HCT116 (cell line): ENCODE results near the gene MROH8. TPM values are rescaled to one million over a fixed set of nuclear protein-coding genes. Genes with fewer than 3 reads are reported as not detected.

ENCODE experiments used
- ATAC-seq: fragments of 200-7000 bp; cut with Tn5 transposase; 2 replicates; pipeline ENCODE4 v1.9.1; 2020; ENCODE audit warnings: mild to moderate bottlenecking, moderate library complexity
- BruUV-seq: library from RNA; stranded (reverse); fragments of 400-500 nt; replicated peaks from 2 replicates; lab custom pipeline; 2021; lab: Mats Ljungman, UMichigan
- CTCF ChIA-PET: fragments of 300-600 bp; sonication (Branson Sonifier 250); formaldehyde crosslinking; loops from one replicate; lab custom pipeline; 2021; ENCODE audit warnings: antibody characterized with exemption; lab: Charles Lee
- POLR2A ChIA-PET: fragments of 300-600, 350-600 bp; sonication (Branson Sonifier 250); formaldehyde crosslinking; loops from one replicate; lab custom pipeline; 2021; ENCODE audit warnings: antibody characterized with exemption; lab: Charles Lee
- RAD21 ChIA-PET, 2 experiments: fragments of 300-600 bp; sonication (Branson Sonifier 250); formaldehyde crosslinking; loops; one replicate each; lab custom pipeline; 2023; ENCODE audit warnings: low total read pairs in 2 of 2; ENCODE audit not compliant: uncharacterized antibody in 2 of 2, unreplicated experiment in 2 of 2, low non-redundant PET in 1 of 2; lab: Charles Lee
- DNase-seq: peaks from one replicate; pipeline ENCODE4 v3.0.0-alpha.2; 2010; ENCODE audit warnings: low read depth, low spot score
- H2AFZ ChIP-seq: fragments of 200-600 bp; shearing (Covaris generic), sonication (generic); 2 replicates; pipeline ENCODE4 v1.6.1; 2017; ENCODE audit warnings: low read depth, mixed run types, mixed read lengths, antibody characterized with exemption, low read length; ENCODE audit not compliant: poor library complexity, severe bottlenecking
- H3K27ac ChIP-seq: 2 replicates; pipeline ENCODE4 v1.5.1; 2012; ENCODE audit warnings: low read depth, low read length
- H3K27me3 ChIP-seq: fragments of 200-600 bp; sonication (generic); 2 replicates; pipeline ENCODE4 v1.6.1; 2016; ENCODE audit warnings: mixed run types, low read length, mixed read lengths; ENCODE audit not compliant: insufficient read depth
- H3K36me3 ChIP-seq, 2 experiments: fragments of 200-500 bp in 1 of 2; fragments of 200-600 bp in 1 of 2; sonication (Bioruptor generic) in 1 of 2; sonication (generic) in 1 of 2; 2 replicates each; pipeline versions ENCODE4 v1.5.1 to v1.6.1; 2014 to 2016; ENCODE audit warnings: low read length in 2 of 2, inconsistent platforms in 1 of 2, mixed read lengths in 1 of 2, mixed run types in 1 of 2; ENCODE audit not compliant: insufficient read depth in 2 of 2, control insufficient read depth in 1 of 2
- H3K4me1 ChIP-seq, 2 experiments: fragments of 200-600 bp in 1 of 2; sonication (generic) in 1 of 2; 2 replicates each; pipeline versions ENCODE4 v1.5.1 to v1.6.1; 2012 to 2017; ENCODE audit warnings: low read length in 2 of 2, inconsistent platforms in 1 of 2, mild to moderate bottlenecking in 1 of 2, mixed read lengths in 1 of 2, mixed run types in 1 of 2, moderate library complexity in 1 of 2; ENCODE audit not compliant: insufficient read depth in 2 of 2, control insufficient read depth in 1 of 2
- H3K4me2 ChIP-seq: fragments of 200-600 bp; sonication (generic); 2 replicates; pipeline ENCODE4 v1.6.1; 2017; ENCODE audit warnings: mixed run types, low read length, mixed read lengths
- H3K4me3 ChIP-seq, 2 experiments: fragments of 200-600 bp in 1 of 2; sonication (generic) in 1 of 2; replicated peaks in 1 of 2; 2 replicates each; pipeline ENCODE4 v1.5.1; 2011 to 2016; ENCODE audit warnings: low read length in 2 of 2, control low read depth in 1 of 2, low read depth in 1 of 2, mild to moderate bottlenecking in 1 of 2, mixed read lengths in 1 of 2, mixed run types in 1 of 2
- H3K79me2 ChIP-seq: fragments of 200-600 bp; sonication (generic); 2 replicates; pipeline ENCODE4 v1.6.1; 2017; ENCODE audit warnings: mild to moderate bottlenecking, mixed run types, low read length, moderate library complexity, mixed read lengths; ENCODE audit not compliant: insufficient read depth
- H3K9ac ChIP-seq: fragments of 200-600 bp; sonication (generic); 2 replicates; pipeline ENCODE4 v1.6.1; 2016; ENCODE audit warnings: low read length, mixed read lengths
- H3K9me2 ChIP-seq: fragments of 200-600 bp; sonication (generic), shearing (Covaris generic); 2 replicates; pipeline ENCODE4 v1.6.1; 2017; ENCODE audit warnings: mixed run types, mild to moderate bottlenecking, moderate library complexity; ENCODE audit not compliant: insufficient read depth
- H3K9me3 ChIP-seq, 2 experiments: fragments of 200-500 bp in 1 of 2; fragments of 200-600 bp in 1 of 2; sonication (Bioruptor generic) in 1 of 2; sonication (generic) in 1 of 2; 2 replicates each; pipeline ENCODE4 v1.6.1; 2014 to 2017; ENCODE audit warnings: low read length in 2 of 2, mixed read lengths in 2 of 2, inconsistent platforms in 1 of 2, low read depth in 1 of 2, mild to moderate bottlenecking in 1 of 2, mixed run types in 1 of 2, moderate library complexity in 1 of 2; ENCODE audit not compliant: control insufficient read depth in 1 of 2, insufficient read depth in 1 of 2
- H4K20me1 ChIP-seq: fragments of 200-600 bp; sonication (generic), shearing (Covaris generic); 2 replicates; pipeline ENCODE4 v1.6.1; 2017; ENCODE audit warnings: mixed run types, mild to moderate bottlenecking, moderate library complexity; ENCODE audit not compliant: insufficient read depth
- CEBPB ChIP-seq: IDR thresholded peaks from 2 replicates; pipeline ENCODE4 v1.6.1; 2012; ENCODE audit warnings: low read depth
- CTCF ChIP-seq, 3 experiments: fragments of 200-600 bp in 1 of 3; sonication (generic) in 1 of 3; IDR thresholded peaks in 2 of 3; conservative IDR thresholded peaks in 1 of 3; 2 replicates each; pipeline ENCODE4 v1.5.1; 2012 to 2017; ENCODE audit warnings: low read depth in 2 of 3, low read length in 2 of 3, antibody characterized with exemption in 1 of 3, borderline replicate concordance in 1 of 3, control low read depth in 1 of 3, mild to moderate bottlenecking in 1 of 3, mixed read lengths in 1 of 3, mixed run types in 1 of 3, moderate library complexity in 1 of 3; ENCODE audit not compliant: insufficient read depth in 1 of 3
- EGR1 ChIP-seq: IDR thresholded peaks from 2 replicates; pipeline ENCODE4 v1.6.1; 2012; ENCODE audit warnings: low read depth
- ELF1 ChIP-seq: IDR thresholded peaks from 2 replicates; pipeline ENCODE4 v1.6.1; 2012; ENCODE audit warnings: low read depth, borderline replicate concordance
- EZH2phosphoT487 ChIP-seq: fragments of 200-600 bp; IDR thresholded peaks from 2 replicates; pipeline ENCODE4 v1.6.1; 2018; ENCODE audit warnings: antibody characterized with exemption, borderline replicate concordance
- FOSL1 ChIP-seq: IDR thresholded peaks from 2 replicates; pipeline ENCODE4 v1.6.1; 2012; ENCODE audit warnings: low read depth
- POLR2A ChIP-seq: IDR thresholded peaks from 2 replicates; pipeline ENCODE4 v1.7.0; 2011; ENCODE audit warnings: borderline replicate concordance; ENCODE audit not compliant: insufficient read depth, insufficient read length; ENCODE audit errors: extremely low read depth
- POLR2AphosphoS5 ChIP-seq: IDR thresholded peaks from 2 replicates; pipeline ENCODE4 v1.6.1; 2011; ENCODE audit warnings: mild to moderate bottlenecking, low read depth, low read length, moderate library complexity
- RAD21 ChIP-seq: IDR thresholded peaks from 2 replicates; pipeline ENCODE4 v1.6.1; 2012; ENCODE audit warnings: low read depth, mild to moderate bottlenecking
- SRF ChIP-seq: IDR thresholded peaks from 2 replicates; pipeline ENCODE4 v1.6.1; 2012; ENCODE audit warnings: low read depth
- TCF7L2 ChIP-seq: IDR thresholded peaks from 2 replicates; pipeline ENCODE4 v1.7.0; 2011; ENCODE audit warnings: borderline replicate concordance, inconsistent platforms; ENCODE audit not compliant: insufficient read depth, insufficient read length; ENCODE audit errors: extremely low read depth
- ZFX ChIP-seq: fragments of 450-650 bp; IDR thresholded peaks from 2 replicates; pipeline ENCODE4 v1.6.1; 2017
- ZNF274 ChIP-seq: fragments of 200-500 bp; sonication (Bioruptor generic); IDR thresholded peaks from 2 replicates; pipeline ENCODE4 v1.6.1; 2014; ENCODE audit warnings: mild to moderate bottlenecking, low read depth, low read length, inconsistent platforms
- intact Hi-C: fragments of 100-400 bp; cut with micrococcal nuclease; formaldehyde crosslinking; loops from 2 replicates; pipeline ENCODE4 v1.10.0; 2022
- total RNA-seq: library from RNA; stranded (reverse); gene quantifications from one replicate; pipeline ENCODE4 v1.2.1, GENCODE V29; 2021; ENCODE audit not compliant: unreplicated experiment
- TF ChIP-seq, protein P1 (sequence below): IDR thresholded peaks from 2 replicates; pipeline ENCODE4 v1.6.1; 2012
- TF ChIP-seq, protein P2 (sequence below): IDR thresholded peaks from 2 replicates; pipeline ENCODE4 v1.6.1; 2012

MROH8 gene
- total RNA-seq, 1 experiment from 2014 or later = 0.79 TPM

GRCh38 chr20:37220731-37221130, 41.4 kb upstream of the MROH8 start:
- H3K79me2 ChIP-seq = peaks cover 24% of the 10 kb centered on the region
- no peaks in the 10 kb centered on the region for H3K27me3 ChIP-seq
- H3K4me3 ChIP-seq = no peak overlapping the region
- no peaks in the 10 kb centered on the region for H3K9me3 ChIP-seq
- H3K9ac ChIP-seq = no peak overlapping the region
- H3K9me2 ChIP-seq = no peaks in the 10 kb centered on the region
- no peak overlapping the region for H3K27ac ChIP-seq
- peaks cover 45 to 49% of the 10 kb centered on the region in 2 experiments for H3K36me3 ChIP-seq
- DNase-seq (no peak), ATAC-seq (no peak)
- no peak overlapping the region for H3K4me2 ChIP-seq
- CTCF ChIA-PET = no interaction called here
- POLR2A ChIA-PET = no interaction called here
- intact Hi-C loops = no loop called here
- H3K4me1 ChIP-seq = no peaks in the 10 kb centered on the region
- no peak overlapping the region for H2AFZ ChIP-seq
- TF ChIP-seq, protein P1, sequence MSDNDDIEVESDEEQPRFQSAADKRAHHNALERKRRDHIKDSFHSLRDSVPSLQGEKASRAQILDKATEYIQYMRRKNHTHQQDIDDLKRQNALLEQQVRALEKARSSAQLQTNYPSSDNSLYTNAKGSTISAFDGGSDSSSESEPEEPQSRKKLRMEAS = no peak
- TF ChIP-seq ELF1 (no peak), POLR2AphosphoS5 (no peak), EGR1 (no peak), CEBPB (no peak), POLR2A (no peak), ZNF274 (no peak), FOSL1 (no peak), CTCF (IDR thresholded peaks at IDR 0.05 in 2 of 3, conservative IDR thresholded peaks at IDR 0.05 in 1 of 3; ENCODE audit: borderline replicate concordance in 1 of 3, insufficient read depth in 1 of 3, low read depth in 2 of 3, low read length in 2 of 3) (no peak), SRF (no peak), ZFX (no peak), RAD21 (no peak), TCF7L2 (no peak), EZH2phosphoT487 (no peak)
- TF ChIP-seq, protein P2, sequence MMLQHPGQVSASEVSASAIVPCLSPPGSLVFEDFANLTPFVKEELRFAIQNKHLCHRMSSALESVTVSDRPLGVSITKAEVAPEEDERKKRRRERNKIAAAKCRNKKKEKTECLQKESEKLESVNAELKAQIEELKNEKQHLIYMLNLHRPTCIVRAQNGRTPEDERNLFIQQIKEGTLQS = no peak
- BruUV-seq = no TSS peak
- RAD21 ChIA-PET = no interaction called here
- peaks cover 14% of the 10 kb centered on the region for H4K20me1 ChIP-seq
